Amniotic epithelial cell (primary cell): ENCODE measurements around the gene MACF1.
"Not testable (repeated sequence)": the region's sequence is repeated elsewhere in the genome, so short reads cannot be mapped to it uniquely, and the experiment has no call there.

Experiments used
- DNase-seq: peaks from one replicate; pipeline ENCODE4 v3.0.0-alpha.2; 2010; ENCODE audit warnings: low read depth

Gene MACF1

GRCh38 chr1:39517936-39518335 lies 313.4 kb downstream of the MACF1 start:
- DNase-seq: not testable (repeated sequence)

GRCh38 chr1:39519376-39519775 lies 314.9 kb downstream of the MACF1 start:
- DNase-seq: not testable (repeated sequence)

DNA sequence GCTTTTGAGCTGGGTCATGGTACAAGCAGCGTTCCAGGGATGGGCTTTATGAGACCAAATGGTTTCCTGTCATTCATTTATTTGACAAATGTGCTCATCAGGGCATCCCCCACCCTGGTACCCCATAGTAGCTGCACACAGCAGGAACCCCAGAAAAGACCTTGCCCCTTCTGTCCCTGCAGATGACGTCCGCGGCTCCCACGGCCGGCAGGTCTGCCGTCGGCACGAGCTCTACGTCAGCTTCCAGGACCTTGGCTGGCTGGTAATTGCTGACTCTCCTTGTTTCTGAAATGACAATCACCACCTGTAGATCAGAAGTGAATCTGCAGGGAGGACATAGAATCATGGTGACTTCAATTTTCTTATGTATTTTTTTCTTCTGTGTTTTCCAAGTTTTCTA lies 317.7 kb downstream of the MACF1 start:
- DNase-seq: not testable (repeated sequence)

GRCh38 chr1:39522661-39523567 lies 318.4 kb downstream of the MACF1 start:
- no peak for DNase-seq

- no peak for DNase-seq
Observed at GRCh38 chr1:39524171-39524570, 319.7 kb downstream of the MACF1 start.

DNA sequence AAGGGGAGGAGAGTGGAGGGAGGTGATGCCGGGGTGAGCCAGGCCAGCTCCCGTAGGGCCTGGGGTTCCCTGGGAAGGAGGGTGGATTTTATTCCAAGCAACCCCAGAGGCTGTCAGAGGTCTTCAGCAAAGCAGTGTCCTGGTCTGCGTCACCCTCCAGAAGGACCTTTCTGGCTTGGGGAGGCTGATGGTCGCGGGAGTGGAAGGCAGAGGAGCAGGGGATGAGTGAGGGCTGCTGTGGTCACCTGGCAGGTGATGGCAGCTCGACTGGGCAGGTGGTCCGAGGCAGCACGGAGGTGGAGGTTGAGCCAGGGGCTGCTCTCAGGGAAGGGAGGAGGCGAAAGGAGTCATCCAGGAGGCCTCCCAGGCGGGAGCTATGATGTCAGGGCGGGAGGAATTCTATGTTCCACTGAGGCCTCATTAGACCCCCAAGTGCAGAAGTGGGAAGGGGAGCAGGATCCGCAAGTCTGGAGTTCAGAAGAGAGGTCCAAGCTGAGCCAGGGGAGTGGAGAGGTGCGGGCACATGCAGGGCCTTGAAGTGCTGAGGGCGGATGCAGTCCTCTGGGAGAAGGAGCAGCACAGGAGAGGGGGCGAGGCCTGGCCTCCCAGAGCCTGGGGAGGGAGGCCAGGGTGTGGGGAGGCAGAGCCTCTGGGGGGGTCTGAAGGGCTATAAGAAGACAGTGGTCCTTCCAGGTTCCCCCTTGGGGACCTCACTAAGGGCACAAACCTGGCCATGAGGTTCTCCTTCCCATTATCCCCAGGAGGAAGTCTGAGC lies 320.3 kb downstream of the MACF1 start:
- DNase-seq: no peak

DNA sequence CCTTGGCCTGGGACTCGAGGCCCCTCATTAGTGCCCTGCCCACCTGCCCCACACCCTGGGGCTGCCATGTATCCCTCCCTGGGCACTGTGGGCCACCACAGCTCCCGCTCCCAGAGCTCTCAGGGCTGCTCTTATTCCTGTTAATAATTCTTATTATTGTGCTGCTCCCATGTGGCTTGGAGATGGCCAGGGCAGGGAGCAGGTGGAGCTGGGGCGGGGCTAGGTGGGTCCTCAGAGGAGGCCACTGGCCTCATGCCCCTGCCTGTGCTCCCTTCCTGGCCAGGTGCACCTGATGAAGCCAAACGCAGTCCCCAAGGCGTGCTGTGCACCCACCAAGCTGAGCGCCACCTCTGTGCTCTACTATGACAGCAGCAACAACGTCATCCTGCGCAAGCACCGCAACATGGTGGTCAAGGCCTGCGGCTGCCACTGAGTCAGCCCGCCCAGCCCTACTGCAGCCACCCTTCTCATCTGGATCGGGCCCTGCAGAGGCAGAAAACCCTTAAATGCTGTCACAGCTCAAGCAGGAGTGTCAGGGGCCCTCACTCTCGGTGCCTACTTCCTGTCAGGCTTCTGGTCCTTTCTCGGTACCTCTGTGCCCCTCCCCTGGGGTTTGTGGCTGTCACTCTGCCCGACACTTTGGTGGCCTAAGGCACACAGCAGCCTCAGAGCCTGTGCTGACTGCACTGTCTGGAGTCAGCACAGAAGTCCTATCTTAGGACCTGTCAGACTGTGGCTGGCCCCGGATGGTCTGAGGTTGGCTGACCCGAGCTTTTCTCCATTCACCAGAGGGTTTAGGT lies 321.1 kb downstream of the MACF1 start:
- DNase-seq: no peak

DNA sequence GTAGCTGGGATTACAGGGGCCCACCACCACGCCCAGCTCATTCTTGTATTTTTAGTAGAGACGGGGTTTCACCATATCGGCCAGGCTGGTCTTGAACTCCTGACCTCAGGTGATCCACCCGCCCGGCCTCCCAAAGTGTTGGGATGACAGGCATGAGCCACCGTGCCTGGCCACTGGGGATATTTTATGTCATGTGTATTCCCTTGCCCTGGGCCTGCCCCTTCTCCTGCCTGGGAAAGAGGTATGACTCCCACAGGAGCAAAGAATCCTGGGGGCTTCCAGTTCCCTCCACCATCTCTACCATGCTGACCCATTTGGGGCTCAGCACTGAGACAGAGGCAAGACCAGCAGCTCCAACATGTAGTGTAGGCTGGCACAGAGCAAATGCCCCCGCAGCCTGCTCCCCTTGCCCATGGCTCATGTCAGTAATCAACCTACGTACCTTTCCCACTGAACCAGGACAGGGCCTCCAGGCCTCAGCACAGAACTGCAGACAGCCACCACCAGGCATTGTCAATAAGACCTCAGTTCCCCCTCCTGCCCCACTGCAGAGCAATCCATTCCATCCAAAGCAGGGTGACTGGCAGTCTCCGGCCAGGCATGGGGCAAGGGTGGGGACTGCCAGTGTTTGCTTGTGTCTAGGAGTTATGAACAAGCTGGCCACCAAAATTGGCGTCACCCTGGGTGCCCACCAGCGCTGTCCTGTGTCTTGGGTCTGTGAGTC lies 322.1 kb downstream of the MACF1 start:
- no peak for DNase-seq

DNA sequence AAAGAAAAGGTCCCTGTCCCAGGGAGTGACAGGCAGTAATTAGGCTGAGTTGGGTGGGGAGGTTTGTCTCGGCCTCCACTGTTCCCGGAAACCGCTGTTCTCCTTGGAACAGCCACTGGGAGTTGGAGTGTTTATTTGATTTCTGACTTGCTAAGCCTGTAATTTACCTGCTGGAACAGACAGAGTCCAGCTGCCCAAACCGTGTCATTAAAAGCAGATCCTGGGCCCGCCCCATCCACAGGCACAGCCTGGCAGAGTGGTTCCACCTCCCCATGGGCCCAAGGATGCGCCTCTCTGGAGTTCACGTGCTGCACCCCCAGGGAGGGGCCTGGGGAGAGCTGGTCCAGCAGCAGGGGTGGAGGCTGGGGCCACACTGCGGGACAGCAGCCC lies 322.7 kb downstream of the MACF1 start:
- not testable (repeated sequence) for DNase-seq

GRCh38 chr1:39528082-39528481 lies 323.6 kb downstream of the MACF1 start:
- no peak for DNase-seq

DNA sequence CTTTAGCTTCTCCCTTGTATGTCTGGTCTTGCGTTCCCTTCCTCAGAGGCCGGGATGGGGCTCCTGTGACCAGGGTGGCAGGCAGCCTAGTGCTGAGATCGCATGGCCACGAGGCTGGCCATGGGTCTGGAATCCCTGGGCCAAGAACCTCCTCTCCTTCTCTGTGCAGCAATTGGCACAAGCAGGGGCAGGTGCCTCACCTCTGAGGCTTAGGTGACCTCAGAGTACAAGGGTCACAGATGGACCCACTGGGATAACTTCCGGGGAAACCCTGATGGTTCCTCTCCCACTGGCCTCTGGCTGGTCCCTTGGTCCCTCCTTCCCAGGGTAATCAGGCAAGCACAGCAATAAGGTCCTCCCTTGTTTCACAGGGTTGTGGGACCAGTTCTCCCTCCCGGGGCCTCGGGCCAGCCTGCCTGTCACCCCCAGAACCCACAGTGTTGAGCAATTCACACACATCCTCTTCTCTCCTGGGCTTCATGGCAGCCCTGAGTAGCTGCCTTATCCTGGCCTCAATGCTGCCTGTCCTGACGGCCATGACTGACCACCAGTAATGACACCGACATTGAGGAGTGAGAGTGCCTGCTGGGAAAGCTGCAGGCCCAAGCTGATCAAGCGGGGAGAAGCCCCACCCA lies 325.5 kb downstream of the MACF1 start:
- no peak for DNase-seq

GRCh38 chr1:39531526-39531925 lies 327.0 kb downstream of the MACF1 start:
- DNase-seq: no peak

- no peak for DNase-seq
Observed at GRCh38 chr1:39533442-39533841, 328.9 kb downstream of the MACF1 start.
